Stimulated activated CD8-positive, alpha-beta memory T cell treated with anti-CD3 and anti-CD28 coated beads, Interleukin-2, amount 100 ng/mL, for 1 hour (primary cell): Measurements from ENCODE around the gene BCAS3.

Experiments used
- DNase-seq, 2 donors: peaks; one replicate each; pipeline ENCODE4 v3.0.0-alpha.2; 2020; ENCODE audit warnings: low read depth in 2 of 2

The BCAS3 gene

GRCh38 chr17:61395983-61396585 is 718.4 kb downstream of the BCAS3 start:
- DNase-seq: no peak

DNA sequence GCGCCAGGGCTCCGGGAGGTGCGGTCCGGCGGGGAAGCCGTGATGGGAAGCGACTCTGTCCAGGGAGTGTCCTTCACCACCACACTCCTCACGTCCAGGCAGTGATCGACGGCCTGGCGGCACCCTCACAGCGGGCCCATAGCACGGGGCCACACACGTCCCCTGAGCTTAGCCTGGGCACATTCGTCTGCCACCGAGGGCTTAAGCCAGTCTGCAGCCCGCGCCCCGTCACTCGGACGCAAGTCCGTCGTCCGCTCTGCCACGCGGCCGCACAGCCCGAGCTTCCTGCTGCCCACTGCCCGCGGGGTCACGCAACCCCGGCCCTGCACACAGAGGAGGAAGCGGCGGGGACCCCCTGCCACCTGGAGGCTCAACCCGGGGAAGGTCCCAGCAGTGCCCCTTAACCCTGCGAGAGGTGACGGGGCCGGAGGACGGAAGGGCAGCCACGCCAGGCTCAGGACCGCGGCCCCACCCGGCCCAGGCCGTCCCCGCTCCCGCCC is 719.0 kb downstream of the BCAS3 start:
- DNase-seq: no peak

DNA sequence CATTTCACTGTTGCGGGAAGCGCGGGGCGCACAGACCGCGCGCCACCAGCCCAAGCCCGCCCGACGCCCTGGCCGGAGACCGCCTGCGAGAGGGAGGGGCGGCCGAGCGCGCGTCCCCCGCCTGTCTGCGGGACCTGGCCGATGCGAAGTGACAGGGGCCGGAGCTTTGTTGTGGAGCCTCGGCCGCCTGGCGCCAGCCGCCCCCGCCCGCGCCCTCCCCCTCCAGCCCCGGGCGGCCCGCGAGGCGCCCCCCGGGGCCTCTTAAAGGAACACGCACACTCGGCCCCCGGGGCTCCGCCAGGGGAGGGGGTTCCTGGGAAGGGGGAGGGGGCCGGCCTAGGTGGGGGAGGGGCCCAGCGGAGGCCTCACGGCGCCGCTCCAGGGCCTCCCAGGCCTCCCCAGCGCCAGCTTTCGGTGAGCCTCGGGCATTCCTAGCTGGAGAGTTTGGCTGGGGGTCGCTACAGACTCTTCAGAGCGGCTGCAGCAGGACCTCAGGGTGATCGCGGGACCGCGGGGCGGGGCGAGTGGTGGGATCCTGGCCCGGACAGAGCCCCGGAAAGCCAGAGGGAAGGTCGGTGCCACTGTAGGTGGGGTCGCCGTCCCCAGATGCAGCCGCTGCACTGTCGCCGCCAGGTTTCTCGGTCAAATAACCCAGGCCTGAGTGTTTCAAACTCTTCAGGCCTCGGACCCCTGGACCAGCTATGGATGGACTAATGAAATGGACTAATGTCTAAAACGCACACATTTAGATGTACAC is 719.6 kb downstream of the BCAS3 start:
- no peak for DNase-seq

GRCh38 chr17:61398721-61399130 is 721.1 kb downstream of the BCAS3 start:
- DNase-seq: no peak

DNA sequence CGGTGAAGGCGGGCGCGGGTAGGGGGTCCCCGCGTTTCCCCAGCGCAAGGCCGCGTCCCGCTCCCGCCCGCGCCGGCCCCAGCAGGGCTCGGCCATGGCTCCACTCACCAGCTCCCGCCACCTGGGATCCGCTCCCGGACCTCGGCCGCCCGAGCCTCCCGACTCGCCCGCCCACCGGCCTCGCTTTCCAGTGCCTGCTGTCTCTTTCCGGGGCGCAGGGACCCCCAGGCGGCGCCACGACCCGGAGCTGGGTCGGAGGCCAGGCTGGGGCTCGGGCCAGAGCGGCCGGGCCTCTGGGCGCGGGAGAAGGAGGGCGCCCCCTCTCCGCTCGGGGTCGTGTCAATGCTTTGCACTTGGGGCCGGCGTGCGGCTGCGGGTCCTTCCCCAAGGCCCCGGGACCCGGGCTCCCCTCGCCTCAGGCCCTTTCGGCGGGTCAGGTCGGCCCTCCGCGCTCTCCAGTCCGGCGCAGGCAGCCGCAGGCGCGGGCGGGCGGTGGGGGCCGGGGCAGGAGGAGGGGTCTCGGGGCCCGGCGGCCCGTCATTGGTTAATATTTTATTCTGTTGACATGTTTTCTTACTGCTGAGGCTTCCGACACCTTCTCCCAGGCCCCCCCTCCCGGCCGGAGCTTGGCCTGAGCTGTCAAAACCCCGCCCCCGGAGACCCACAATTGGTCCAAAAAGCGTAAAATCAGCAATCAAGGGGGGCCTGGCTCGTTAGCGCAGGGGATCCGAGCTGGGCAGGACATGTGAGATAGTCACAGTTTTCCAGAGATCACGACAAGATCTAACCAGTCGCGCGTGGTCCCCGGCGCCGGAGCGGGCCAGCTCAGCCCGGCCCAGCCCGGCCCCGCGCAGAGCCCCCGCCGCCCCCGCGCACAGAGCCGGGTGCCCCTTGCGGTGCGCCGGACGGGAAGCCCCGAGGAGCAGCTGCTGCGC is 721.7 kb downstream of the BCAS3 start, which contains the start of gene TBX2:
Gene TBX2, plus strand, starts transcription at position 713 of the 935 bp plus-strand sequence. CDS start 334 bp downstream, outside the sequence.
- DNase-seq: no peak

DNA sequence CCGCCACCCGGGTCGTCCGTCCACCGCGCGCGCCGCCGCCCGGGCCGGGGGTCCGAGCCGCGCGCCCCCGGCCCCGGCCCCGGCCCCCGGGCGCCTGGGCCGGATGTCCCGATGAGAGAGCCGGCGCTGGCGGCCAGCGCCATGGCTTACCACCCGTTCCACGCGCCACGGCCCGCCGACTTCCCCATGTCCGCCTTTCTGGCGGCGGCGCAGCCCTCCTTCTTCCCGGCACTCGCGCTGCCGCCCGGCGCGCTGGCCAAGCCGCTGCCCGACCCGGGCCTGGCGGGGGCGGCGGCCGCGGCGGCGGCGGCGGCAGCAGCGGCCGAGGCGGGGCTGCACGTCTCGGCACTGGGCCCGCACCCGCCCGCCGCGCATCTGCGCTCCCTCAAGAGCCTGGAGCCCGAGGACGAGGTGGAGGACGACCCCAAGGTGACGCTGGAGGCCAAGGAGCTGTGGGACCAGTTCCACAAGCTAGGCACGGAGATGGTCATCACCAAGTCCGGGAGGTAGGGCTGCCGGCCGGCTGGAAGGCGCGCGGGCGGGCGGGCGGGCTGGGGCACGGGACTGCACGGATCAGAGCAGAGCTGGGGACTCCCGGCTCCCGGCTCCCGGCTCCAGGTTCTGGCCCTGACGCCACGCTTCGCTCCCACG is 722.5 kb downstream of the BCAS3 start:
- no peak for DNase-seq

DNA sequence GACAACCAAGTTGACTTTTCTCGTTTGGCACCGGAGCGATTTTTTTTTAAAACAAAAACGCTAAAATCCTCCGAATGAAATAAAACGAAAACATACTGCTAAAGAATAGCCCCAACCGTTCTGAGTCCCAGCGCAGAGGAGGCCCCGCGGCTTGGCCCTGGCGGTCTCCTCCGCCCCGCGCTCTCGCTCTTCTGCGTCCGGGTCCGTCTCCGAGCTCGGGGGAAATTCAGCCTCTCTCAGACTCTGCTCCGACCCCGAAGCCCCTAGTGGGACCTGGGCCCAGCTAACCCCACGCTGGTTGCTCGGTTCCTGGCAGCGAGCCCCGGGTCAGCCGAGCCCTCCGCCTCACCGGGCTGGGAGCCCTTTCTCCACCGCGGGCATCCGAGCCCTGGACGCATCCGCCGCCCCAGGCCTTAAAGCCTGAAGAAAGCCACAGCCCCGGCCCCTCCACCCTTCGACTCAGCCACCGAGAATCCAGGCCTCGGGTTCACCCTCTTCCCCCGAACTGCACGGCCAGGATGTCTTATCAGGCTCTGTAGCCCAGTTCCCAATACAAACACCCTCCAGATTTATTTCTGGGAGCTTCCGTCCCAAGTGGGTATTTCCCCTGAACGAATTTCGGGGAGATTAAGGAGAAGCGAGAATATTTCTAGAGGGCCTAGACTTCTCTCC is 723.2 kb downstream of the BCAS3 start:
- DNase-seq: no peak

DNA sequence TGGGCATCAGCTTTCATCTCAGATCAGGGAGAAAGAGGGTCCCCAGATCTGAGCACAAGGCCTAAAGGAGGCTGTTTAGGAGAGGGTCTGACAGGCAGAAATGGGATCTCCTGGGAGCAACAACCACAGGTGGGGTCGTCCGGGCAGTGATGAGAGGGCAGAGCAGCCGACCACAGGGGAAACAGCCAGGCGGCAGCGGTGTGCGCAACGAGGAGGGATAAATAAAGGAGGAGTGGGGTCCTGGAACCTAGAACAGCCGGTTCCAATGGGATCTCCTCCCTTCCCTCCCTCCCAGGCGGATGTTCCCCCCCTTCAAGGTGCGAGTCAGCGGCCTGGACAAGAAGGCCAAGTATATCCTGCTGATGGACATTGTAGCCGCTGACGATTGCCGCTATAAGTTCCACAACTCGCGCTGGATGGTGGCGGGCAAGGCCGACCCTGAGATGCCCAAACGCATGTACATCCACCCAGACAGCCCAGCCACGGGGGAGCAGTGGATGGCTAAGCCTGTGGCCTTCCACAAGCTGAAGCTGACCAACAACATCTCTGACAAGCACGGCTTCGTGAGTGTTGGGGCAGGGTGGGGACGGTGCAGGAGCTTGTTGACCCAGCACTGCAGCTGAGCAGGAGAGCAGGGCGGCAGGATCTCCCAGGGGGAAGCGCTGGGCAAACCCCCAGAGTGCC is 723.9 kb downstream of the BCAS3 start:
- DNase-seq: no peak

DNA sequence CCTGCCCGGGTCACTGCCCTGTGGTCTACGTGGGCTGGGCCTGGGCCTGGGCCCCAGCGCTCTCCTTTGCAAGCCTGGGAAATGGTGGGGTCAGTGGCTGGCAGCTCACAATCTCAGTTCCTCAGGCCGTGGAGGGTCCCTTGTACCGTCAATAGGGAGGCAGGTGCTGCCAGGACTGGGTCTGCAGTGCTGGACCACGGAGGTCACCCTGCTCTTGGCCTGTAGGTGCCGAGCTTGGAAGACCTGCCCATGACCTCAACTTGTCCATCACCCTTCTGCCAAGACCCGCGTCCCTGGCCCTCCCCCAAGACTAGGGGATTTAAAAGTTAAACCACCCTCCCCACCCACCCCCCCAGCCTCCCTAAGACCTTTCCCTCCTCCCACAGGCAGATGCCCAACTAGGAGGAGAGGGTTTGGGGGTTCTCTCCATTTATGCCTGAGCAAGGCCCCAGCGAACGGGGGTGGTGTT is 724.5 kb downstream of the BCAS3 start:
- no peak for DNase-seq

DNA sequence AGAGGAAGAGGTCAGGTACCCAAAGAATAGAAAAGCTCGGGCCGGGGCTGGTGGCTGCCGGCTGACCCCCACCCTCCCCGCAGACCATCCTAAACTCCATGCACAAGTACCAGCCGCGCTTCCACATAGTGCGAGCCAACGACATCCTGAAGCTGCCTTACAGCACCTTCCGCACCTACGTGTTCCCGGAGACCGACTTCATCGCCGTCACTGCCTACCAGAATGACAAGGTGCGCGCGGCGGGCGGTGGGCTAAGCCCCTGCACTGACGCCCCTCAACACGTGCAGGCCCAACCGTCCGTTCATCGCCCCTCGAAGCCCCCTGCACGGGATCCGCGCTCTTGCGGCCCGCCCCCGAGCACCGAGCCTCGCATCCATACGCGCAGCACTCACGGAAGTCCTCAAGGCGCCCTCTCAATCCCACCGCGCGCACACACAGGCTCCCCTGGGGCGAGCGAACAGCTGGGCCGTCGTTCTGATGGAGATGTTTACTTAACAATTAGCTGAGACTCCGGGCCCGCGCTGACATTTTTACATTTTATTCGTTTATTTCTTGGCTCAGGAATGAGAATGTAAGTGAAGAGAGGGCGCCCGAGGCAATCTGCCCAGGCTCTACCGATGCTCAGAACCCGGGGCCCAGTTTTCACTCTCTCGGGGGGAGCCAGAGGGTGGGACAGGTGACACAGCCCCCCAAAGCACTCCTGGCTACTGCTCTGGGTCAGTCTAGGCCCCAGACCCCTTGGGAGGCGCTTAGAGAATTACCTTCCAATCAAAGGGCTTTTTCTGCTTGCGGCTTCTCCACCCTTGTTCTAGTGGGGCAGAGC is 725.5 kb downstream of the BCAS3 start:
- no peak for DNase-seq

GRCh38 chr17:61403801-61404662 is 726.4 kb downstream of the BCAS3 start:
- no peak for DNase-seq

GRCh38 chr17:61404663-61404912 is 726.9 kb downstream of the BCAS3 start:
- DNase-seq: no peak

DNA sequence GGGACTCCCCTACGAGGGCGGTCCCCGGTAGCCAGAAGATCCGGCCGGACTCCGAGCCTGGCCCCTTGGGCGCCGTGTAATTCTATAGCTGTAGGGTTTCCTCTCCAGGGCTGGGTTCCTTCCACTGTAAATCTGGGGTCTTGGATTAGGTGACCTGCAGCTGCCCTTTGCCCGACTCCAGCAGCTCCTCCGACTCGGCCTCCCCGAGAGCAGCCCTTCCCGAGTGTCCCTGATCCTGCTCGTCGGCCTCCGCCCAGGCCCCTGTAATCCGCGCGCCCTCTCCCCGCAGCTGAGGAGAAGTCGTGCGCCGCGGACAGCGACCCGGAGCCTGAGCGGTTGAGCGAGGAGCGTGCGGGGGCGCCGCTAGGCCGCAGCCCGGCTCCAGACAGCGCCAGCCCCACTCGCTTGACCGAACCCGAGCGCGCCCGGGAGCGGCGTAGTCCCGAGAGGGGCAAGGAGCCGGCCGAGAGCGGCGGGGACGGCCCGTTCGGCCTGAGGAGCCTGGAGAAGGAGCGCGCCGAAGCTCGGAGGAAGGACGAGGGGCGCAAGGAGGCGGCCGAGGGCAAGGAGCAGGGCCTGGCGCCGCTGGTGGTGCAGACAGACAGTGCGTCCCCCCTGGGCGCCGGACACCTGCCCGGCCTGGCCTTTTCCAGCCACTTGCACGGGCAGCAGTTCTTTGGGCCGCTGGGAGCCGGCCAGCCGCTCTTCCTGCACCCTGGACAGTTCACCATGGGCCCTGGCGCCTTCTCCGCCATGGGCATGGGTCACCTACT is 727.4 kb downstream of the BCAS3 start:
- DNase-seq: no peak

- no peak for DNase-seq
Observed at GRCh38 chr17:61405686-61406536, 728.3 kb downstream of the BCAS3 start.

DNA sequence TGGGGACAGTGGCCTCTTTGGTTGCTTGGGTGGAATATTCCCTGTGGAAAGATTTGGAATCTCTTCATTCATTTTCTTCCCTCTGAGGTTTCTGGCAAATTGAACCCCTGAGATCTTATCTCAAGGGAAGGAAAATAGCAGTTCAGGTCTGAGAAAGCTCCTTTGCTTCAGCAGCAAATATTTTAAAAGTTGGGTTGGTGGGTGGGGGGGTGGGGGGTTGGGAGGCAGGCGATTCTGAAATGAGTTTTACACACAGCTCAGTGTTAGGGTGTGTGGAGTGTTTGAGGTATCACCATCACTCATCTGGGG is 728.8 kb downstream of the BCAS3 start:
- no peak for DNase-seq

- no peak for DNase-seq
Observed at GRCh38 chr17:61406971-61407911, 729.6 kb downstream of the BCAS3 start.
